ENCODE measurements around the gene KPTN. TPM values are rescaled to one million over a fixed set of nuclear protein-coding genes. Genes with fewer than 3 reads are reported as not detected.

Gene KPTN
- polyA plus RNA-seq, 3 donors: 9.5 to 9.7 (median 9.5) TPM

DNA sequence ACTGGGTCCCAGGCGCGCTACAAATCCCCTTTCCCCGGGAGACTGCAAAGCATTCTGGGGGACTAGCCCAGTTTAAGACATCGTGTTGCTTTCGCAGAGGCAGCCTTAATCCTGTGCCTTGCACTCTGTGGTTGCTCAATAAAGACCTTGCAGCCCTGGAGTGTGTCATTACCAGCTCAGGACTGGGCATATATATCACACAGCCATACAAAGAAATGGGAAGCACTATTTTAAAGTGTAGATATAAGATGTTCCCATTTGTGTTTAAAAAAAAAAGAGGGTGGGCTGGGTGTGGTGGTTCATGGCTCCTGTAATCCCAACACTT lies 19.8 kb upstream of the KPTN start:
- Mint-ChIP-seq H3K36me3 (peaks cover 61 to 79% of the 10 kb centered on the region in 2 donors), H3K4me3 (no peak overlapping the region), H3K27ac (no peak overlapping the region), H3K4me1 (no peaks in the 10 kb centered on the region), H3K27me3 (ENCODE audit: low read depth in 3 of 3) (peaks cover 0 to 2% (median 0%) of the 10 kb centered on the region in 3 donors), H3K9me3 (no peaks in the 10 kb centered on the region)
- Histone ChIP-seq H3K4me2 (replicated peaks; ENCODE audit: extremely low read depth, low read length, poor library complexity, severe bottlenecking) (no peak overlapping the region), H3K4me3 (replicated peaks in 1 of 3; ENCODE audit: low read depth in 2 of 3, low read length in 3 of 3) (no peak overlapping the region), H3K27ac (ENCODE audit: low read depth in 1 of 2, low read length in 2 of 2) (peak overlapping the region in 1 of 2 donors; percentile 8), H3K4me1 (ENCODE audit: control insufficient read depth in 1 of 2, insufficient read depth in 2 of 2, low read length in 2 of 2) (no peaks in the 10 kb centered on the region), H3K27me3 (ENCODE audit: control insufficient read depth in 2 of 2, insufficient read depth in 2 of 2, low read length in 2 of 2) (no peaks in the 10 kb centered on the region), H3K9ac (ENCODE audit: insufficient read depth, low read length, poor library complexity, severe bottlenecking) (no peak overlapping the region), H3K79me2 (ENCODE audit: insufficient read depth, low read length) (peaks cover 57% of the 10 kb centered on the region), H4K20me1 (ENCODE audit: insufficient read depth, low read length) (peaks cover 100% of the 10 kb centered on the region), H3K9me3 (replicated peaks in 1 of 2; ENCODE audit: control insufficient read depth in 1 of 2, insufficient read depth in 1 of 2, low read length in 2 of 2) (no peaks in the 10 kb centered on the region), H3K36me3 (replicated peaks in 1 of 2; ENCODE audit: control insufficient read depth in 1 of 2, insufficient read depth in 2 of 2, low read length in 2 of 2) (peaks cover 58 to 89% of the 10 kb centered on the region in 2 donors), H2AFZ (ENCODE audit: insufficient read depth, low read depth, low read length, poor library complexity, severe bottlenecking) (no peak overlapping the region)
- intact Hi-C loops (cut with micrococcal nuclease): no loop called here
- no peak for TF ChIP-seq CTCF (IDR thresholded peaks at IDR 0.05)
- no peak for DNase-seq
- WGBS (ENCODE audit: insufficient coverage): 88% methylated on average over 4 of the region's 5 CpGs

- Histone ChIP-seq H3K9me3 (replicated peaks in 1 of 2; ENCODE audit: control insufficient read depth in 1 of 2, insufficient read depth in 1 of 2, low read length in 2 of 2) (no peaks in the 10 kb centered on the region), H3K4me2 (replicated peaks; ENCODE audit: extremely low read depth, low read length, poor library complexity, severe bottlenecking) (no peak overlapping the region), H3K27ac (ENCODE audit: low read depth in 1 of 2, low read length in 2 of 2) (no peak overlapping the region), H3K36me3 (replicated peaks in 1 of 2; ENCODE audit: control insufficient read depth in 1 of 2, insufficient read depth in 2 of 2, low read length in 2 of 2) (peaks cover 63 to 94% of the 10 kb centered on the region in 2 donors), H3K79me2 (ENCODE audit: insufficient read depth, low read length) (peaks cover 51% of the 10 kb centered on the region), H3K27me3 (ENCODE audit: control insufficient read depth in 2 of 2, insufficient read depth in 2 of 2, low read length in 2 of 2) (no peaks in the 10 kb centered on the region), H3K9ac (ENCODE audit: insufficient read depth, low read length, poor library complexity, severe bottlenecking) (no peak overlapping the region), H3K4me3 (replicated peaks in 1 of 3; ENCODE audit: low read depth in 2 of 3, low read length in 3 of 3) (no peak overlapping the region), H3K4me1 (ENCODE audit: control insufficient read depth in 1 of 2, insufficient read depth in 2 of 2, low read length in 2 of 2) (no peaks in the 10 kb centered on the region), H4K20me1 (ENCODE audit: insufficient read depth, low read length) (peaks cover 100% of the 10 kb centered on the region), H2AFZ (ENCODE audit: insufficient read depth, low read depth, low read length, poor library complexity, severe bottlenecking) (no peak overlapping the region)
- H3K27me3 Mint-ChIP-seq (ENCODE audit: low read depth in 3 of 3): peaks cover 0 to 2% (median 0%) of the 10 kb centered on the region in 3 donors
- no peak for TF ChIP-seq CTCF (IDR thresholded peaks at IDR 0.05)
- H3K36me3 Mint-ChIP-seq: peaks cover 64 to 85% of the 10 kb centered on the region in 2 donors
- no peaks in the 10 kb centered on the region for H3K4me1 Mint-ChIP-seq
- 96% methylated on average over 4 of the region's 13 CpGs for WGBS (ENCODE audit: insufficient coverage)
- peak overlapping the region in 2 of 7 donors; percentile 15 to 32 for H3K27ac Mint-ChIP-seq
- no peaks in the 10 kb centered on the region for H3K9me3 Mint-ChIP-seq
- no peak for DNase-seq
- H3K4me3 Mint-ChIP-seq: no peak overlapping the region
- intact Hi-C loops (cut with micrococcal nuclease): no loop called here
These were observed 19.3 kb upstream of the KPTN start for GRCh38 chr19:47503130-47503825.
